HG03378 (cell line): Measurements from ENCODE around the gene ZBTB25.

ENCODE experiments used
- ATAC-seq: cut with Tn5 transposase; IDR thresholded peaks from one replicate; pipeline ENCODE4 v1.9.1; 2021; ENCODE audit warnings: mild to moderate bottlenecking, moderate library complexity; ENCODE audit not compliant: unreplicated experiment

Gene ZBTB25

GRCh38 chr14:64488590-64489099, 15.0 kb downstream of the ZBTB25 start:
- ATAC-seq: no peak

GRCh38 chr14:64478634-64479250, 24.9 kb downstream of the ZBTB25 start:
- ATAC-seq: no peak

DNA sequence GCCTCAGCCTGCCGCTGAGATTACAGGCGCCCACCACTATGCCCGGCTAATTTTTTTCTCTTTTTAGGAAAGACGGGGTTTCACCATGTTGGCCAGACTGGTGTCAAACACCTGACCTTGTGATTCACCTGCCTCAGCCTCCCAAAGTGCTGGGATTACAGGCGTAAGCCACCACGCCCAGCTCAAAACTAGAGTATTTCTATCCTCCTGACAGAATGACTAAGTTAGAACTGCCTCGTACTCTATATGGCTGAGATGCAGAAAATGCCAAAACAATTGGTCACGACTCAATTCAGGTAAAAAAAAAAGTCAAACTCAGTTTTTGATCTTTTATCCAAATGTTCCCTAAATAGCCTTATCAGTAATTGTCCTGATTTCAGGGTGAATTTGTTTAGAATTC, 27.2 kb downstream of the ZBTB25 start:
- ATAC-seq: no peak

GRCh38 chr14:64475585-64476273, 27.9 kb downstream of the ZBTB25 start:
- no peak for ATAC-seq

DNA sequence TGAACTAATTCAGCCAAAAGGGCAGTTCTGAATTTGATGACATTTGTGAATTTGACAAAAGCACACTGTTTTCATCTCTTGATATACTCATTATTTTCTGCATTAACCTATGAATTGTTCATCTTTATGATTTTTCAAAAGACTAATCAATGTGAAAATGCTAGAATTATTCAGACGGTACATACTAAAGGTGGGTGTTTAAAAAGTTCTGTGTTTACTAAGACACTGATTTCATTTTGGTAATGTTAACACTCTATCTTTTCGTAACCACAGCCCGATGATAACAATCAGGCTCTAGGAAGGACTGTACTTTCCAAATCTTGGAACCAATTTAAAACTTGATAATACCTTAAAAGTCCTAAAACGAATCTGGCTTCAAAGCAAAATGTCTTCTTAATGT, 28.9 kb downstream of the ZBTB25 start:
- ATAC-seq: no peak

DNA sequence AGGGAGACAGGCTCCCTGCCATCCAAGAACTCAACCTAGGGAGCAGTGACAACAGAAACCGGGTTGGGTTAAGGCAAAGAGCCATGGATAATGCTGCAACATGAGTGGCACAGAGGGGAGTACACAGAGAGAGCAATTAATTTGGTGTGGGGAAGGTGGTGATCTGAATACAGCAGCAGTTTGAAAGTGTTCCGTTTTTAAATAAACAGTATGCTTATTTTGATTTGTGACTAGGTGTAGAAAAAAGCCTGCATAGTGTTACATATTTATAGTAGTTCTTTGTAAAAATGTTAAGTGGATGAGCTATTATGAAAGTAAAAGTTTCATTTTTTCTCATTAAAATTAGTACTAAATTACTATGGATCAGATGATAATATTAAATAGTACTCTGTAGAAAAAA, 29.6 kb downstream of the ZBTB25 start:
- ATAC-seq: no peak

DNA sequence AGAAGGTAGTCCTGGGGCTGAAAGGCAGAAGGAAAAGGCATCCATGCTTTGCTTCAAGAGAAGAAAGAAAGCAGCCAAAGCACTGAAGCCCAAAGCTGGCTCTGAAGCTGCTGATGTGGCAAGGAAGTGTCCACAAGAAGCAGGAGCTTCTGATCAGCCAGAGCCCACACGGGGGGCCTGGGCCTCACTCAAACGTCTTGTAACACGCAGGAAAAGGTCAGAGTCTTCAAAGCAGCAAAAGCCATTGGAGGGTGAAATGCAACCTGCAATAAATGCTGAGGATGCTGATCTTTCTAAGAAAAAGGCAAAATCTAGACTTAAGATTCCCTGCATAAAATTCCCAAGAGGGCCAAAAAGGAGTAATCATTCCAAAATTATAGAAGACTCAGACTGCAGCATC, 35.2 kb downstream of the ZBTB25 start:
- no peak for ATAC-seq

DNA sequence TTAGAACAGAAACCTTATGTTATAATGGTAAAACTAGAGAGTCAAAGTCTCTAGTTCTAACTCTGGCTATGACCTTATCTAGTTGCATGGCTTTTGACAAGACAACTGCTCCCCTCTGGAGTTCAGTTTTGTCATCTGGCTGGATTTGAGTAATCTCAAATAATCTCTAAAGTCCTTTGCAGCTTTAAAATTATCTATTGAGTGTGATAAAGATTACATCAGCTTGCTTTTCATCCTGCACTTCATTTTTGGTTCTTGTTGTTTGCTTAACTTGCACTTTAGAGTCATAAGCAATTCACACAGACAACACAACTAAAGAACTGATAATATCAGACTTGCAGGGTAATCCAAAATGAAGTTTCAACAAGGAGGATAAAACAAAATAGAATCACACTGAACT, 36.1 kb downstream of the ZBTB25 start:
- ATAC-seq: no peak

- ATAC-seq: no peak
These were observed 36.5 kb downstream of the ZBTB25 start for GRCh38 chr14:64467101-64467500.

DNA sequence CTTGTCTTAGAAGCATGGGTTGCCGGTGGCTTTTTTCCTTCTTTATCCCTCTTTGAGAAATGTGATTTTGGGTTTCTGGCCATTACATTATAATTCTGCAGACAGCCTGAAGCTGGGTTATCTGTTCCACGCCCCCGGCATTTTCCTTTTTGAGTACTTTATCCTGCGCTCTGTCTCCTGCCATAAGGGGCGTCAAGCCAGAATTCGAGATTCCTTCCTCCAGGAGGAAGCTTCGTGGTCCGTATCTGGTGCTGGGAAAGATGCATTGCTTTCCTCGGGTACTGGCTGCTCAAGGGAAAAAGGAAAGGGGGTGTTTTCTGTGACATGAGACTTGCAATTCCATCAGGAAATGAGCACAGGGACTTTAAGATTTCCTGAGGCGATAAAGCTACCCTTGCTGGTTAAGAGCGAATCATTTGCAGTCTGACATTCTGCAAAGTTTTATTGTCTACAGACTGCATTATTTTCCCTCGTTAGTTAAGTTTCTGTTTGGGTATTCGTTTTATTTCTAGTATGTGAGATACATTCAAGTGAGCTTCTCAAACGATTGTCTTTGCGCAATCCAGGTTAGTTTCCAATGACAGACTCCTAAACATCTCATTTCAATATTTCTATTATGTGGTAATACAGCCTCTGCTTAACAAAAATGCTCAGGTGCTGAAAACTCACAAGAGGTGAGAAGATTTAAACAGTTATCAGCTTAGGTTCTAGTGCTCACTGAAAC, 37.6 kb downstream of the ZBTB25 start:
- ATAC-seq: no peak

- ATAC-seq: no peak
These were observed 38.3 kb downstream of the ZBTB25 start, which contains the start of gene AKAP5 for GRCh38 chr14:64465191-64465822. Gene AKAP5, plus strand, starts transcription at chr14:64465499. Its CDS starts 2,896 bp downstream, at chr14:64468395.

GRCh38 chr14:64464651-64465050, 39.0 kb downstream of the ZBTB25 start:
- no peak for ATAC-seq

GRCh38 chr14:64463873-64464272, 39.8 kb downstream of the ZBTB25 start:
- no peak for ATAC-seq

GRCh38 chr14:64463195-64463594, 40.4 kb downstream of the ZBTB25 start:
- ATAC-seq: peak; percentile 44

GRCh38 chr14:64461221-64461620, 42.4 kb downstream of the ZBTB25 start:
- ATAC-seq: no peak

GRCh38 chr14:64459405-64460136, 44.1 kb downstream of the ZBTB25 start:
- ATAC-seq: no peak

GRCh38 chr14:64454671-64455070, 49.0 kb downstream of the ZBTB25 start:
- ATAC-seq: no peak

DNA sequence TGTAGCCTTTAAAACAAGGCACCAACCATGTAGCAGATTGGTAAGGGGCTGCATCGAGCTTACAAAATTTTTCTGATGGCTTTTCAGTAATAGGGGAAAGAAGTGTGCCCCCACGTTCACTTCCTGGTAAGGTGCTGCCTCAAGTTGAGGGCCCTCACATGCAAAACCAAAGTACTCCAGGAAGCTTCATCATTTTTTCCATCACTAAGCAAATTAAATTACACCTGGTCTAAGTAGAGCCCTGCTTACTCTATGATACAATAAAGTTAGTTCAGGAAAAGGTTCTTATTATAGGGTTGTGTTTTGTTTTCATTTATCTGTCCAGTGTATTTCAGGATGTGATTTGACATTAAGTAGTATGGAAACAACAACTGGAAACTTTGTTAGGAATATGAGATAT, 53.4 kb downstream of the ZBTB25 start:
- ATAC-seq: peak; percentile 29

DNA sequence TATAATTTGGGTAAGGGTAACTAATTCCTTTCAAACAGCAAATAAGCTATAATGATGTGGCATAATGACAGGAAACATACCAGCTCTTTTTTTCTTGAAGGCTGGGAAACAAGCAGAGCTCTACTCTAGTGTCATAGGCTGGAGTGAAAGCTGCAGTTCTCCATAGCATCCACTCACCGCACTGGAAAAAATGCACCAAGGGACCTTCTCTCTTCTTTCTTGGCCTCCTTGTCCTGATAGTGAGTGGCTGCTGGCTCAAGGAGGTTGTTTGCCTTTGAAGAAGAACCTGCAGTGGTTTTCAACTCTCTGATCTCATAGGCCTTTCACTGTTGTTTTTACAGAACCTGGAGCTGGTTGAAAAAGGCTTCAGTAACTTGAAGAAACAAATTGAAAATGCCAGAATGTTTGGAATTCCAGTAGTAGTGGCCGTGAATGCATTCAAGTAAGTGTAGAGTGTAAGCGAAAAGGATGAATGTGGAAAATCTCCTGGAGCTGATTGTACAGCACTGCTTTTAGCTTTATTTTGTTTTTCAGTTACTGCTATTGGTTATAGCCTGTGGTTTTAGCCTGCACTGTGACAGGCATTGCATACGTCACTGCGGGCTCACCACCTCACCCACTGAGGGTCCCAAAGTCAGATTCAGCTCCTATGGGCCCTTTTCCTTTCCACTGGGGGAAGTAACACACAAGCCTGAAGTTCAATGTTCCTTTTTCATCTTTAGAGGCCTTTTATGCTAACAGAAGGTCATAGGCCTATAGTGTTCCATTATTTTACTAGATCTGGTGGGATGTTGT, 55.6 kb downstream of the ZBTB25 start:
- no peak for ATAC-seq
